ENCODE measurements around the gene TGM2.
A peak's percentile ranks its signal among the peaks of the same experiment; 100 is the strongest.

The TGM2 gene

DNA sequence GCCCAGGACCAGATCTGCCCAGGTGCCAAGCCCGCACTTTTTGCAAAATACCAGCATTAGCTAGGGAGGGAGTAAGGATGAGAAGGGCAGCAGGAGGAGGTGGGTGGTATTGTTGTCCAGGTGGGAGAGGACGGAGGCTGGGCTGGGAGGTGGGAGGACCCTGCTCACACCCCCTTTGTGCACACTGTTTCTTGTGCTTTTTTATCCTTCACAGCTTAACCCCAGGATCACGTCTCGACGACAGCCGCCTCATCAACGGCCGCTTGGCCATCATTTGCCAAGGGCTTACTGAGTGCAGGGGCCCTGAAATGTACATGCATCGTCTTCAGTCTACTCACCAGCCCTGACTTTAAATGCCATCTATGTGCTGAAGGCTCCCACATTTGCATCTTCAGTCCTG, 12.1 kb upstream of the TGM2 start:
- DNase-seq (ENCODE audit: low spot score) = no peak

DNA sequence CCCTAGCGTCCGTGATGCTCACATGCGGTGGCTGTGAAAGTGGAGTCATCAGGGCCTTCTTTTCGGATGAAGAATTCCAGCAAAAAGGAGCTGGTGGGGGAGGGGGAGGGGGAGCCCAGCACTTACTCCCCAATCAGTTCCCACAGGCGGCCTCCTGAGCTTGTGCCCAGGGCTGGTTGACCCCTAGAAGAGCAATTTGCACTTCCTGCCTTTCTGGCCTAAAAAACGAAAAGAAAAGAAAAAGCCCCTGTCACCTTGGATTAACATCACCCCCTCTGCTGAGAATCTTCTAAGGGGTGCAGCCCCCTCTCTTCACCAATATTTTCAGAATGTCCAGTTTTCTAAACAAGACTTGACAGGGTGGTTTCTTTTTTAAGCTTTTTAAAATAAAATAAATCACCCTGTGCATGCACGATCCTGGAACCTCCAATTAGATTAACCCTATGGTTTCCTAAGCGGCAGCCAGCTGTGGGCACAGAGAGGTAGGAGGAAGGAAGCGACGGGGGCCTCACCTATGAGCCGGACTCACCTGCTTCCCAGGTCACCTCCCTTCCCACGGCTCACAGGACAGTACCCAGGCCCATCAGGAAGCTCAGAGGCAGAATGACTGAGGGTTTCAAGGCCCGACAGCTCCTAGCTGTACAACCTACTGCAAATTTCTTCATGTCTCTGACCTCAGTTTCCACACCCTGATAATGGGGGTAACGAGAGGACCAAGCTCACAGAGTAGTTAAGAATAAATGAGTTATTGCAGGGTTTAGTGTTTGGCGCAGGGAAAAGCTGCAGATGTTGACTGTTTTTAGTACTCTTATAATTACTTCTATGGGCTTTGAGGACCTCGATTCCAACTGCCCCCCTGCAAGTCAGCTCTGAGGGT, 10.5 kb upstream of the TGM2 start:
- DNase-seq (ENCODE audit: low spot score) = no peak

DNA sequence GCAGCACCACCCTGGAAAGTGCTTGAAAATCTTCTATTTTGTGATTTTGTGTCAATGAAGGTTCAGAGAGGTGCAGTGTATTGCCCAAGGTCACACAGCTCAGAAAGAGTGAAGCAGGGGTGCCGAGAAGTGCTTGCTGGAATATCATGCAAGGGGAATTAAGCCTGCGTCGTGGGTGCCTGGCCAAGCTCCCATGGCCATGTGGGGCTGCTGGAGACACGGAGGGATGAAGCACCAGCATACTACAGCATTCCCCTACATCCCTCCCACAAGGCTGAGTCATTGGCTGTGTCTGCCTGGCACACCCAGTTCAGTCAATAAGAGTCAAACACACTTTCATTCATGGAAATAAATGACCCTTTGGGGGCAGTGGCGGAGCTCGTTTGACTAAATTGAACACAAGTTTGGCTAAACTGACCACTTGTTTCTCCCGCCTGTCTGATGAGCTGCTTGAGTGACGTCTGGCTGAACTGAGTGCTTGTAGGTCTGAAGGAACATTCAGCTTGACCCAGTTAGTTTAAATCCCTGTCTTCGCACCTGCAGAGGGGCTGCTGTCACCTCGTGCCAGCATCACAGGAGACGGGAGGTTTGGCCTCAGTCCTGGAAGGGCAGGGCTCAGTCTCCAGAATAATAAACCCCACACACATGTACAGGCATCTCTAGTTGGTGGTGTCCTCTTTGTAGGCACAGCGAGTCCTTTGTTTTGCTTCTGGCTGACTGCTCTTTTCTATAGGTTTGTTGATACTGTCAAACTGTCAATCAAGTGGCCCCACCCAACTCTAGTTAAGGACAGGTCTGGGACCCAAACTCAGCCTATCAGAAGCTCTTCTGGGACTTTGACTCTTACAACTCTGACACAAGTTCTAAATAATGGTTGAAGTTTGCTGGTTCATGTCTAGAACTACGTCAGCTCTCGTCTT, 8.4 kb upstream of the TGM2 start:
- no peak for DNase-seq (ENCODE audit: low spot score)

DNA sequence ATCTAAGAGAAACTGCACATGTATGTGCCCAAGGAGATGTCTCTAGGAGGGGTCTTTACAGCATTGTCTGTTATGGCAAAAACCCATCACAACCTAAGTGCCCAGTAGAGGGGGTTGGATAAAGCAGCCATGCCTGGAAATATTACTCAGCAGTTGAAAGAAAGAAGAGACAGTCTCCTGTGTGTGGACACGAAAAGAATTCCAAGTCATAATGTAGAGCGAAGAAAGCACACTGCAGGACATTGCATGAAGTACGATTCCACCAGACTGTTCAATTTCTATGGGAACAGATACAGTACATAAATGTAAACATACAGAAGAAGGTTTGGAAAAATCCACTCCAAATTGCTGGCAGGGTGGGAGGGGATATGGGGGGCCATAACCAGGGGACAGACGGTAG, 7.3 kb upstream of the TGM2 start:
- no peak for DNase-seq (ENCODE audit: low spot score)

DNA sequence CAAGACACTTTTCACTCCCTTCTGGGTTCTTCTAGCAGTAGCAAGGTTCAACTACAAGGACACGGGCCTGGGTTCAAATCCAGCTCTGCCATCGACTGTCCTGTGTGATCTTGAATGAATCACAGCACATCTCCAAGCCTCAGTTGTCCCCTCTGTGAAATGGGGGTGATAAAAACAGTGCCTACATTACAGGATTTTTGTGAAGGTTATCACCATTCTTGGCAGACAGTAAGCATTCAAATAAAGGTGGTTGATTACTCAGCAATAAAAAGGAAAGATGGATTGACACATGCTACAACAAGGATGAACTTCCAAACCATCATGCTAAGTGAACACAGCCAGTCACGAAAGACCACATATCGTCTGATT, 6.6 kb upstream of the TGM2 start:
- no peak for DNase-seq (ENCODE audit: low spot score)

DNA sequence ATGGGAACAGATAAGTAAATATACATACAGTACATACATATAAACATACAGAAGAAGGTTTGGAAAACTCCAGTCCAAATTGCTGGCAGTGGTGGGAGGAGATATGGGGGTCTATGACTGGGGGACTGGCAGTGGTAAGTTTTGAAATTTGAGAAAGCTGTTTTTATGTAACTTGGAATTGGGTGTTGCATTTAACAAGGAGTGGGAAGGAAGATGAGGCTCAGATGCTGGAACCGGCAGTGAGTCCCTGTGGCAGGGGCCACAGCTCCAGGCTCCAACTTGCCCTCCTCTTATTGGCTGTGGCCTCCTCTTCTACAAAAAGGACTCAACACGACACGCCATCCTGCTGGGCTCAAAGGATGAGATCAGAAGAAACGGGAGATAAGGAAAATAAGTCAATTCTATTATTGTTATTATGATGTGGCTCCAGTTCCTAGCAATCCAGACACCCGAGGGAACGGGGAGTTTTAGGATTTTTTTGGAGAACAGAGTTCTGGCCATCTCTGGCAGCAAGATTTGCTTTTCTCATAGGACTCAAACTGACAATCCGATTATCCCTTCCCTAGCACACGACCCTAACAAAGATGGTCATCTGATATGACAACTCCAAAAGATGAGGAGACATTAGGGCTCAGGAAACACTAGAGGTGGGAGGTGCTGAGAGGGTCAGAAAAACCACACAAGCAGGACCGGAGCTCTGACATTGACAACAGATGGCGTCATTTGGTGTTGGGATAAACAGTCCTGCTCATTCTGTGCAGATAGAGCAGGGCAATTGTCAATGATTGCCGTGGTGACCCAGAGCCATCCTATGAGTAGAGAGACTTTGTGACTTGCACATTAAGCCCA, 6.0 kb upstream of the TGM2 start:
- peak; percentile 53 for DNase-seq (ENCODE audit: low spot score)

DNA sequence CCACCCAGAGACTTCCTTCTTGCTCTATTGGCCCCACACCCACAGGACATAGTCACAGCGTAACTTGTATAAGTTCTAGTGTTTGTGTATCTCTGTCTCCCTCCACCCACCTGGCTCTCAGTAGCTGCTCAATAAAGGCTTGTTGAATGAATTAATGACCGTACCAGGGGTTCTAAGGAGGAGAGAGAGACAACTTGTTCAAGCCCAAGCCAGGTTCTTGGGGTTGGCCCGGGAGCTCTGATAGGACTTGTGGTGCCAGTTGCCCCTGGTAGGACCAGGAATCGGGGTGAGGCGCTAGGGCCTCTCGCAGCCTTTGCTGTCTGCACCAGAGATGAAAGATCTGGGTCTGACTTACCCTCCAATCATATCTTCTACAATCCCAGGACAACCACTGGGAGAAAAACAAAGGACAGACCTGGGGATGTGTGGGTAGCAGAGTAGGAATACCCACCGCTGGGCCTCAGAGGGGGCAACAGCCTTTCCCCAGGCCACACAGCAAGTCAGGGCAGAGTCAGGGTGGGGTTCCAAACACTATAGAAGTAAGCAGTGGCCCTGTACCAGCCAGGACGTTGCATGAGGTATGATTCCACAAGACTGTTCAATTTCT, 5.3 kb upstream of the TGM2 start:
- no peak for DNase-seq (ENCODE audit: low spot score)

DNA sequence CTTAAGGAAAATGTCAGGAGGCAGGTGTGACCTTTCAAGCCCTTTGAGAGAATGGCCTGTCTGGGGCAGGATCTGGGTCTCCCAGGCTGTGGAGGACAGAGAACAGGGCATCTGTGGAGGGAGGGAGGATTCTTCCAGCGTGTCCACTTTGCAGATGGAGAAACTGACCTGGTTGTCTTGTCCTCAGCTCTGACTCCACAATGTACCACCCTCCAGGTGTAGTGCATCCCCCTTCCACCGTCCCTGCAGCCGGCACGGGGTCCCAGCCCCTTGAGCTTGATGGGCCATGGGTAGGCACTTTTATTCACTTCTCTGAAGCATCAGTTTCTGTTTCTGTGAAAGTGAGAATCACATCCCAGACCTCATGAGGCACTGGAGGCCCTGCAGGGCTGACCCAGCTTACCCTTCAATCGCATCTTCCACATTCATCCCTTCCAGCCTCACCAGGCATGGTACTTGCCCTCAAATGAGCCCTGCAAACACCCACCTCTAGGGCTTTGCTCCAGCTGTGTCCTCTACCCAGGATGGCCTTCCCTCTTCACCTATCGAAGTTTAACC, 4.6 kb upstream of the TGM2 start:
- DNase-seq (ENCODE audit: low spot score) = no peak

DNA sequence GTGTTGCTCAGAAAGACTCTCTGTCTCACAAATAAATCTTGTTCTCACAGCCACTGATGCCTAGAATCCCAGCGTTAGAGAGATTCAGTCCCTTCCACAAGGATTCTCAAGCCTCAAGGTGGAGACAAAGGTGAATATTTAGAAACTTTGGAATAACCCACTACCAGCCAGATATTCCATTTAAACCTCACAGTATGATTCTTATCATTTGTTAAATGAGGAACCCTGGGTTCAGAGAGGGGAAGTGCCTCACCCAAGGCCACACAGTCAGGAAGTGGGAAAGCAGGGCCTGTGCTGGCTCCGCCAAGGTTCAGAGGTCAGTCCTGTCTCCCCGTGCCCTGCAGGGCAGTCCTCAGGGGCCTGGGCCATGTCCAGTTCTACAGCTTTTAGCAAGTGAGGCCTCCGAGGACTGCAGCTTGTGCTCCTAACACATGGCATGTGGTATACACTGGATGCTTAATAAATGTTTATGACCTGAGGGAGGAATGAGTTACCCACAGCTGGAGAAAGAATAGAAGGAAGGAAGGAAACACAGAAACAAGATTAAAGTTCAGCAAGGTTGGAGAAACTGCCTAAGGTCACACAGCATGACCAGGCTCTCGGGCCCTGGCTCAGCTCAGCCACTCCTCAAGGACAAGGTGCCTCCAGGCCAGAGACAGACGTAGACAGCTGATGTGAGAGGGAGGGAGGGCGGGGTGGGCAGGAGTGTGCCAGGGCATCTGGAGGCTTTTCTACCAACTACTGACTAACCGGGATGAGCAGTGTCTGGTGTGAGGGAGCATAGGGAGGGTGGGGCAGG, 3.9 kb upstream of the TGM2 start:
- DNase-seq (ENCODE audit: low spot score) = no peak

DNA sequence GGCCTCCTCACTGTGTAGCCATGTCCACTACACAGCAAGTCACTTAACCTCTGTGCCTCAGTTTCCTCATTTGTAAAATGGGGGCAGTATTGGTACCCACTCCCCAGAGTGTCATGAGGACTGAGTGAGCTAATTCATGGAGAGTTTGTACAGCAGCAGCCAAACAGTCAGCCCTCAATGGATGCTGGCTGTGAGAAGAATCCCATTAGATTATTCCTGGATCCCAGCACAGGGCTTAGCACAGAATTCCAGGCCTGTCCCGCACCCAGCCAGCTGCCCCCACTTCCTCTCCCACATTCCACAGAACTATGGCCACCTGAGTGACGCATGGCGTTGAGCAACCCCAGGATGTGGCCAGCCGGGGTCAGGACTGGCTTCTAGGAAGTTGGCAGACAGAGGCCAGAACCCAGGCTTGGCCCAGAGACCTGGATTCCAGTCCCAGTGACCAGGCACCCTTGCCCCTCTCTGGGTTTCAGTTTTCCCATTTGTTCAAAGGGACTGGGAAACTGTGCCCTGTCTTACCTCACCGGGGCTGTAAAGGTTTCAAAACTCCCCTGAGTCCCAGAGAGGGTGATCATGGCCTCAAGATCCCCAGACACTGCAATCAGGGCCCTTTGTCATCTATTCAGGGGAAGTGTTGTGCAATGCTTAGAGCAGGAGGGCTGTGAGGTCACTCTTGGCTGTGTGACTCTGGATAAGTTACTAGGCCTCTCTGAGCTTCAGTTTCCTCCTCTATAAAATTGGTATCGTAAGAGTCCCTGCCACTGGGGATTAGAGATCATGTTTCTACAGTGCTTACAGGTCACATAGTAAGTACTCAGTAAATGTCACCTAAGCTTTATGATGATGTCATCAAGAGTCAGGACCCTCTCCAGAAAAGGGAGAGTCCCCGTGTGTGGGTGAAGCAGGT, 3.0 kb upstream of the TGM2 start:
- no peak for DNase-seq (ENCODE audit: low spot score)

DNA sequence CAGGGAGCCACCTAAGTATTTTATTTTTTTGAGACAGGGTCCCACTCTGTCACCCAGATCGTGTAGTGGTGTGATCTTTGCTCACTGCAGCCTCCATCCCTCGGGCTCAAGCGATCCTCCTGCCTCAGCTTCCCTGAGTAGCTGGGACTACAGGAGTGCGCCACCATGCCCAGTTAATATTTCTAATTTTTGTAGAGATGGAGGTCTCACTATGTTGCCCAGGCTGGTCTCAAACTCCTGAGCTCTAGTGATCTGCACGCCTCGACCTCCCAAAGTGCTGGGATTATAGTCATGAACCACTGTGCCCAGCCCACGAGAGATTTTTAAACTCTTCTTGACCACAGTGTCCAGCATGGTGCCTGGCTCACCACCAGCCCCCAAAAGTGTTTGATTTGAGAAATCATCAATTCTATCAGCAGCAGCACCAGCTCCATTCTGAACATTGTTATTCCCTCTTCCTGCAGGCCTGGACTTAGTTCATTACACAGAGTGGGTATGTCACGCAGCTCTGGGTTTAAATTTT, 2.3 kb upstream of the TGM2 start:
- DNase-seq (ENCODE audit: low spot score) = no peak

DNA sequence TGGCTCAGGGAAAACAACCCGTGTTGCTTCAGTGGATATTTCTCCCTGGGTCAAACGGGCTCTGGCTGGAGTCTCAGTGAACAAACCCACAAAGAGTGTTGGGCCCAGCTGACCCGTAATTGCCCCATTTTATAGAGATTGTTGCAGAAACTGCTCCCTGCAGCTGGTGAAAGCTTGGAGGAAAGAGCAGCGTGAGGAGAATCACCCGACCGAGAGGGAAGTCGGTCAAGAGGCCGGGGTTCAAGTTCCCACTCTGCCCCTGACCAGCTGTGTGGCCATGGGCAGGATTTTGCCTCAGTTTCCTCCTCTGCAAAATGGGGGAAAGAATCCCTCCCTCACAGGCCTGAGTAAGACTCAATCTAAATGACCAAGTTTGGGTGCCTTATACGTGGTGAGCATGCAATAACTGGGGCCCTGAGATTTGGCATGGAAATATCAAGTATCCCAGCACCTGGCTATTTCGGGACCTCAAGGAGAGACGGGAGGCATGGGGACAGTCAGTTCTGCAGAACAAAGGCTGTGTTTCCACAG, 1.7 kb upstream of the TGM2 start:
- no peak for DNase-seq (ENCODE audit: low spot score)

DNA sequence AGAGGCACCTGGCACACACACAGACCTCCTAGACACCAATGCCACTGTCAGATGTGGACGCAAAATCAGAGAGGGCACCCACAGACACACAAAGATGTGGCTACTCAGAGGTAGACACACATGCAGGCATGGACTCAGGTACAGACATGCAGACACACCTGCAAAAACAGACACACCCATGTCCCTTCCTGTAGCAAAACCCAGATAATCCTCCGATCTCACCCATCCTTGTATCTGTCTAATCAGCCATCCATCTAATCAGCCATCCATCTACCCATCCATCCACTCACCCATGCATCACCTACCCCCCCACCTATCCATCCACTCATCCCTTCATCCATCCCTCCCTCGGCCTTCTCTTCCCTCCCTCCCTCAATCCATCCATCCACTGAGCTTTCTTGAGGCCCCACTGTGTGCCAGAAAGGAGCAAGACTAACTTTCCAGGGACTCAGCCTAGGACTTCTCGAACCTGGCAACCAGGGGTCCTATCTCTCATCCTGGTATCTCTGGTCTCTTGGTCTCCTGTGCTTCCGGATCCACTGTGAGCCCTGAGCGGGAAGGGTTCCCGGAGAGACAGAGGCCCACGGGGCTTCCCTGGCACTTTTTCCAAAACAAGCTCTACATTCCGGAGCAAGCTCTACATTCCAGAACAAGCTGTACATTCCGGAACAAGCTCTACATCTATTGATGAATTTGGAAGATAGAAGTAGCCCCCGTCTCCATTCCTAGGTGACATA, 1.1 kb upstream of the TGM2 start:
- DNase-seq (ENCODE audit: low spot score) = no peak

DNA sequence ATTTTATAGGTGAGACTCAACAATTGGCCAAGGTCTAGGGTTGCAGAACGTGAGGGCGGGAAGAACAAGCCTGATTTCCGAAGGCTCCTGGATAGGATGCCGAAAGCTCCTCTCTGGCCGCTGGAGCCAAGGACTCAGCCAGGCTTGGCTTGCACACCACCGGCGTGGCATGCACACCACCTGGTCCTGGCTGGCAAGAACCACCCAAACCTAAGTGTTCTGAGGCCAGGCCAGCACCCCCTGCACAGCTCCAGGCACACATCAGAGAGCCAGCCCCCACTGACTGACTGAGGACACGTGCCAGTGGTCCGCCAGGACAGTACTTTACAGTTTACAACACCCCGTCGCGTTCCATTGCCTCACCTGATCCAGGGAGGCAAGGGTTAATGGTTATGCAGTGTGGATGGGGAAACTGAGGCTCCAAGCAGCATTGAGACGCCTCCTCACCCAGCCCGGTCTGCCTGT, 414 bp downstream of the TGM2 start:
- DNase-seq (ENCODE audit: low spot score) = no peak

DNA sequence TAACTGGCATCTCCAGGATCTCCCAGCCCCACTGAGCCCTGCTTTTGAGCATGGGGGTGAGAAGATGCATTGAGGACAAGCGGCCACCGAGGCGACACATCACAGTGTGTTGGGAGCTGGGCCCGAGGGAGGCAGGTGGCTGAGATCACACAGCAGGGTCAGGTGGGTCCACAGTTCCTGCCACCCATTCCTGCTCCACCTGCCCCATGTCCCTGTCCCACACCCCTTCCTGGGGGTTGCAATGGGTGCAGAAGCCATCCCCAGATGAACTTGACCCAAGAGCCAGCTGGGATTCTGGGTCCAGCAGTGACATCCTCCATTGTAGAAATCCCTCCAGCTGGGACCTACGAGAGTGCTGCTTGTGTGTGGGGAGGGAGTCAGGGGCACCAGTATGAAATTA, 1.0 kb downstream of the TGM2 start:
- DNase-seq (ENCODE audit: low spot score) = no peak

DNA sequence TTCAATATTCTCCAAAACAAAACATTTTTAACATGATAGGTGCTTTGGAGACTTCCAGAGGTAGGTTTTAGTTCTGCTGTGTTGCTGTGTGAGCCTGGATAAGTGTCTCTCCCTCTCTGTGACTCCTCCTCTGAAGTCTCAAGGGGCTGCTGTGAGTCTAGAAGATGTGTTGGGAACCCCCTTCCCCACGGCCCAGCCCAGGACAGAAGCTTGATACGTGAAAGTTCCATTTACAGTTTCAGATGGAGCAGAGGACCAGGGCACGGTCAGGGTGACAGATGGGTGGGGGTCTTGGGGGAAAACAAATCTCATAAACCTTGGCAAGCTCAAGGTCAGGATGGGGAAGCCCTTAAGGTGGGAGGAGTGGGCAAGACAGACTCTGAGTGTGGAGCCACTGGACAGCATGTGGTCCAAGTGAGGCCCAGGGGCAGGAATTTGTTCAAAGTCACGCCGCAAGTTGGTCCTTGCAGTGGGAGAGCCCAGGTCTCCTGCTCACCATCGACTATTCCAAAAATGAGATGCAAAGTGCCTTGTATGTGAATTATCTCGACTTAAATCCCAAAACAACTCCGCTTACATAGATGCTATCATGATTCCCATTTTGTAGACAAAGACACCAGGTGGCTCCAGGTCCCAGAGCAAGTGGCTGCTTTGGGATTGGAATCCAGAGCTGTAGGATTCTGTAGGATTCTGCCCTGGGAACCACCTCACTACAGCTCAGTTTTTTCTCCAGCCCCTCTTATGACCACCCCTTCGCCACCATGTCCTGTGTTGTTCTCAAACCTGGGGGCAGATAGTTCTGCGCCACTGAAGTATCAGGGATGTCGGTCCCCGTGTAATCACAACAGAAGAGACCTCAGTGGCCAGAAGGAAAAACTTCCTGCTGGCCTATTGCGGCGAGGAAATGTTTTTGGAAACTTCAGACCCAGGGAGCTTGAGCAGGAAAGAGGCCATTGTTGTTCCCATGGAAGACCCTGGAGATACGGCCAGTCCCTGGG, 1.9 kb downstream of the TGM2 start:
- DNase-seq (ENCODE audit: low spot score) = no peak

DNA sequence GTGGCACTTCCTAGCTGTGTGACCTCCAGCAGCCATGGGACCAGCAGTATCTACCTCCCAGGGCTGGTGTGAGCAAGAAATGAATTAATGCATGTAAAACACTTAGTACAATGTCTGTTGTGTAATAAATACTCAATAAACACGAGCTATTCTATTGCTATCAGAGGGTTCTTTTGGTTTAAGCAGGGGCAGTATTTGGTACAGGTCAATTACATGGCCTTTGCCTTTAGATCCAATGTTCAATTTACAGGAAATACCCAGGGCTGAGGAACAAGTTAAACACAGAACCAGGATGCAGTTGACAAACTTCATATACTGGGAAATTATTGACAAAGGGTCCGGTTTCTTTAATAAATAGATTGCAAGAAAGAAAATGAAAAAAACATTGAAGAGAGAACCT, 2.9 kb downstream of the TGM2 start:
- DNase-seq (ENCODE audit: low spot score) = no peak
